GM21576 (cell line): Measurements from ENCODE around the gene ZNF791.
"Not testable (repeated sequence)": the region's sequence is repeated elsewhere in the genome, so short reads cannot be mapped to it uniquely, and the experiment has no call there.

Source experiments
- ATAC-seq: cut with Tn5 transposase; IDR thresholded peaks from one replicate; pipeline ENCODE4 v1.9.1; 2021; ENCODE audit warnings: mild to moderate bottlenecking, moderate library complexity; ENCODE audit not compliant: unreplicated experiment

The ZNF791 gene

GRCh38 chr19:12665671-12666264 lies 55.0 kb downstream of the ZNF791 start:
- no peak for ATAC-seq

DNA sequence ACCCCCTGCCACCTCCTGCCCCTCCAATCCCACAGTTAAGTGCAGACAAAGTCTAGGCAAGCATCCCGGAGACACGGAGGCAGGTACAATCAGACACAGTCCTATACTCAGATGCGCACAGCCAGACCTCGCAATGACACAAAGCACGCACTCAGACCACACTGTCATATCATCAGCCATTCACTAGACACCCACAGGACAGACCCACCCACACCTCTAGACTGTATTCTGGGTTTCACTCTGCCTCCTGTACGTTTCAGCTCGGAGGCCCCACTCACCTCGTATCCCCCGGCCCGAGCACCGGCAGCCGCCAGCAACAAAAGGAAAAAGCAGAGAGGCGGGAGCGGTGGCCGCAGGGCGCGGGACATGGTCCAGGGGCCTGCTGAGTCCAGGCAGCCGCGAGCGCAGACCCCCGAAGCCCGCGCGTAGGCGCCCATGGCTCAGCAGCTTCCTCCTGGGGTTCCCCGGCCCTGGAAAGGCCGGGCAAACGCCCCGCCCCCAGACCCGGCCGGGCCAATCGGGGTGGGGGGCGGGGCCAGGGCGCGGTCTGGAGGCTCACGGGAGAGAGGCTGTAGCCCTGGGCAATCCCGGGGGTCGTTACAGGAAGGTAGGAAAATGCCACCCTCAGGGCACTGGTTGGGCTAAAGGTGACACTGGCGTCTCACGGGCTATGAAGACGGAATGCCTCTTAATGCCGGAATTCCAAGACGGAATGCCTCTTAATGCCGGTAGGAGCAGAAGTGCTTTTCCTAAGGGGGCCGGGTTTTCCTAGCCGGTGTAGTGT lies 55.7 kb downstream of the ZNF791 start, which contains the start of the genes MAN2B1 and WDR83:
MAN2B1 (minus strand) TSS at position 478 of the 784 bp plus-strand sequence; CDS start at position 437, 41 bp downstream.
WDR83 (plus strand) TSS at position 543 of the 784 bp plus-strand sequence. CDS start 2,984 bp downstream, outside the sequence.
- peak; percentile 34 for ATAC-seq

GRCh38 chr19:12667731-12668302 lies 57.1 kb downstream of the ZNF791 start:
- no peak for ATAC-seq

DNA sequence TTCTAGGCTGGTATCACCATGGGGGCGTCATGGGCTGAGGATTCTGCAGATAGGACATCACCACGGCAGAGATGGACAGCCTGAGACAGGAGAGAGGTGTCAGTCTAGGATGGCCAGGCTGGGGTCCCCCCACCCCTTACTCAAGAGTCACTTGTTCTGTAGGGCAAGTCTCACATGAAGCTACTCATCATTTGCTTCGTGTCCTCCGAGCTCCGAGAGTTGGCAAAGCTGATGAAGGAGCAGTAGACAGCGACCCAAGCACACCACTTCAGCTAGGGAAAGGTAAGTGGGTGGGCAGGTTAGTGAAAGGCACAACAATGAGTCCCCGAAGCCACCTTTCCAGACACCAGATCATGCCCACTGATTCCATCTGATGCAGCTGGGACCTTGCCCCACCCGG lies 57.6 kb downstream of the ZNF791 start:
- no peak for ATAC-seq

- ATAC-seq: no peak
Observed at GRCh38 chr19:12668932-12669269, 58.2 kb downstream of the ZNF791 start.

GRCh38 chr19:12669270-12670158 lies 58.8 kb downstream of the ZNF791 start:
- peak; percentile 35 for ATAC-seq

DNA sequence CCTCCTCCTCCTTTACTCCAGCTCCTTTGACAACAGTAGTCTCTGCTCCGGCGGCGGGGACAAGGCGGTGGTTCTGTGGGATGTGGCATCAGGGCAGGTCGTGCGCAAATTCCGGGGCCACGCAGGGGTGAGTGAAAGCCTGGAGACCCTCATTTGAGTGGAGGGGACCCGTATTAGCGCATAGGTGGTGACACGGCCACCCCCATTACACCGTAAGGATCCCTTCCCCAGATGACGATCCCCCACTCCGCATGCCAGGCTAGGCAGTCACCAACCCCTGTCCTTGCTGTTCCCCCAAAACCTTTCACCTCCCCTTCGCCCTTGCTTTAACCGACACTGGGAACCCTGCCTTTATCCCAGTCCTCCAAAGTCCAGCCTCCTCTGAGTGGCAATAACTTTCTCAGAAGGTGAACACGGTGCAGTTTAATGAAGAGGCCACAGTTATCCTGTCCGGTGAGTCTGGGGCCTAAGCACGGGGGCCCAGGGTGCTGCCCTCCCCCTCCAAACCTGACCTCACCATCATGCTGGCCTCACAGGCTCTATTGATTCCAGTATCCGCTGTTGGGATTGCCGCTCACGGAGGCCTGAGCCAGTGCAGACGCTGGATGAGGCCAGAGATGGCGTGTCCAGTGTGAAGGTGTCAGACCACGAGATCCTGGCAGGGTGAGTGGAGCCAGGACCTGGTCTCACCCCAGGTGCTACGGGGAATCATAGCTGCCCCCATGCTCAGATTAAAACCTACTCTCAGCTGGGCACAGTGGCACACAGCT lies 59.6 kb downstream of the ZNF791 start:
- ATAC-seq: no peak

DNA sequence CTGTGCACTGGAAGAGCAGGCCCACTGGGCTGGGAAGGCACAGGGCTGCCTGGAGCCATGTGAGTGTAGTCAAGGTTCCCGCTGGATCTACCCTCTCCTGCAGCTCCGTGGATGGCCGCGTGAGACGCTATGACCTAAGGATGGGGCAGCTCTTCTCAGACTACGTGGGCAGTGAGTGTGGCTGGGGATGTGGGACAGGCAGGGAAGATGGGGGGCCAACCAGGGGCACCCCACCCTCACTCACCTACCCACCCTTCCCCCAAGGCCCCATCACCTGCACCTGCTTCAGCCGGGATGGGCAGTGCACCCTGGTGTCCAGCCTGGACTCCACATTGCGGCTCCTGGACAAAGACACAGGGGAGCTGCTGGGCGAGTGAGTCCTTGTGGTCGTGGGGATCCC lies 62.0 kb downstream of the ZNF791 start:
- no peak for ATAC-seq

DNA sequence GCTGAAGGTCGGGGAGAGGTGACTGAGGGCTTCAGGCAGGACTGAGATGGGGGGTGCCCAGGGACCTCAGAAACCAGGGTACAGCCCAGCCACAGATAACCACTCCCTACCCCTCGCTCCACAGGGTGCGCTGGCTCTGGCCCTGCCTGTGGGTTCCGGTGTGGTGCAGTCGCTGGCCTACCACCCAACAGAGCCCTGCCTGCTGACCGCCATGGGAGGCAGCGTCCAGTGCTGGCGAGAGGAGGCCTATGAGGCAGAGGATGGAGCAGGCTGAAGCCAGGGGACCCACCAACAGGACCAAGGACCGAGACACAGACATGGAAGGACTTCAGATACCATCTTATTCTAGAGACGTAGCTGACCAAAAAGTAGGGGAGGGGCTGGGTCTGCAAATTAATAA lies 64.7 kb downstream of the ZNF791 start:
- no peak for ATAC-seq

DNA sequence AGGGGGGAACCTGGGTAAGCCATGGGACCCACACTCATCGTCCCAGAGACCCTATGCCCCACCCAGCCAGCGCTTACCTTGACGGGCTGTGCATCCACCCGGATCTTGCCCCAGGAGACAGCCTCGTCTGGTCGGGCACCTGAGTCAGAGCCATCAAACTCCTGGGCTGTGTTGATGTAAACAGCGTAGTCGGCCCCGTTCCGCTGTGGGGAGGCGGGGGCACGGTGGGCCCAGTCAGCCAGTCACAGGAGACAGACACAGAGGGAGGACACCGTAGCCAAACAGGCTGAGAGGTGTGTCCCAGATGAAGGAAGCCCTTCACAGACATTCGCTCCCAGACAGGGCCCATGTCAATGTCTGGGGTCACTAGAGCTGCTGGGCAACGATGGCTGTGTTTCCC lies 65.2 kb downstream of the ZNF791 start:
- no peak for ATAC-seq

DNA sequence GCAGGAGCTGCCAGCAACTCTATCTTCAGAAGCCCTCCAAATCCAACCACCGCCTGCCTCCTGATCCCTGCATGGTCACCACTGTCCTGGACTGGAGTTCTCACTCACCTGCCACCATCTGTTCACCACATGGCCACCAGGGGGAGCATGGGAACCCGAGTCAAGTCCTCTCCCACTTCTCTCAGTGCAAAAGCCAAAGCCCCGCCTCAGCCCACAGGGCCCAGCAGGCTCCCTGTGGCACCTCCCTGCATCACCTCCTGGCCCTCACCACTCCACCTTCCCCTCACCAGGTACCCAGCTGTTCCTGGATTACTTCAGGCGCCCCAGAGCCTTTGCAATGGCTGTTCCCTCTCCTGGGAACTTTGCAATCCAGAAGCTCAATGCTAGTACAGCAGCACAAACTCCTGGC lies 65.7 kb downstream of the ZNF791 start:
- ATAC-seq: no peak

- no peak for ATAC-seq
Observed at GRCh38 chr19:12676928-12677327, 66.2 kb downstream of the ZNF791 start.

- not testable (repeated sequence) for ATAC-seq
Observed at GRCh38 chr19:12678039-12678438, 67.3 kb downstream of the ZNF791 start.

- ATAC-seq: no peak
Observed at GRCh38 chr19:12680034-12680433, 69.3 kb downstream of the ZNF791 start.

GRCh38 chr19:12681074-12681987 lies 70.6 kb downstream of the ZNF791 start, which contains the start of gene DHPS:
Gene DHPS (minus strand): TSS chr19:12681880. CDS start chr19:12681766, 114 bp downstream.
- peak; percentile 59 for ATAC-seq
